Mucosa of descending colon (tissue), 3 donors: ENCODE data around the gene KRT4. TPM values are rescaled to one million over a fixed set of nuclear protein-coding genes. Genes with fewer than 3 reads are reported as not detected.
A peak's percentile ranks its signal among the peaks of the same experiment; 100 is the strongest.

Experiments used
- ATAC-seq: fragments of 200-7000 bp; cut with Tn5 transposase; one replicate; pipeline ENCODE4 v1.9.1; 2020; ENCODE audit warnings: mild to moderate bottlenecking, moderate library complexity
- DNase-seq, 3 donors: peaks; one replicate each; pipeline ENCODE4 v3.0.0-alpha.2; 2020
- H3K36me3 ChIP-seq: fragments of 200-600 bp; one replicate; pipeline ENCODE4 v1.8.0; 2021; ENCODE audit warnings: low read depth, mild to moderate bottlenecking
- H3K4me1 ChIP-seq: fragments of 200-600 bp; one replicate; pipeline ENCODE4 v1.8.0; 2021; ENCODE audit warnings: low read depth, mild to moderate bottlenecking
- H3K4me3 ChIP-seq: fragments of 200-600 bp; one replicate; pipeline ENCODE4 v1.8.0; 2021; ENCODE audit warnings: mild to moderate bottlenecking
- H3K9me3 ChIP-seq: fragments of 200-600 bp; one replicate; pipeline ENCODE4 v1.8.0; 2021; ENCODE audit warnings: mild to moderate bottlenecking
- intact Hi-C, 2 donors: fragments of 100-400 bp; cut with DNase I in 1 of 2; cut with micrococcal nuclease in 1 of 2; formaldehyde crosslinking; loops; one replicate each; pipeline versions ENCODE4 v1.11.0 to v1.11.1; 2022; cut with DNase I, micrococcal nuclease
- total RNA-seq, 3 donors: library from RNA; stranded (reverse); fragmentation: NEBNext Ultra II Directional in 2 of 3; extraction: Animal tissue kit (Norgen Biotek cat#: 25700) in 2 of 3; gene quantifications; one replicate each; pipeline versions ENCODE4 v1.2.1 to v1.2.4, GENCODE V29; 2021 to 2023
- TF ChIP-seq, protein P1 (sequence below): fragments of 200-600 bp; IDR thresholded peaks from one replicate; pipeline ENCODE4 v1.8.0; 2022; ENCODE audit warnings: antibody characterized with exemption, mild to moderate bottlenecking
- donor health status: DM: no; HTN: no; CAD: no; lungs with moderate emphysema.
- donor health status: DM: no; HTN: no; CAD: no.
- donor health status: DM: no; HTN: yes; CAD: no.

KRT4 gene
- total RNA-seq, 3 donors from 2014 or later = not detected

DNA sequence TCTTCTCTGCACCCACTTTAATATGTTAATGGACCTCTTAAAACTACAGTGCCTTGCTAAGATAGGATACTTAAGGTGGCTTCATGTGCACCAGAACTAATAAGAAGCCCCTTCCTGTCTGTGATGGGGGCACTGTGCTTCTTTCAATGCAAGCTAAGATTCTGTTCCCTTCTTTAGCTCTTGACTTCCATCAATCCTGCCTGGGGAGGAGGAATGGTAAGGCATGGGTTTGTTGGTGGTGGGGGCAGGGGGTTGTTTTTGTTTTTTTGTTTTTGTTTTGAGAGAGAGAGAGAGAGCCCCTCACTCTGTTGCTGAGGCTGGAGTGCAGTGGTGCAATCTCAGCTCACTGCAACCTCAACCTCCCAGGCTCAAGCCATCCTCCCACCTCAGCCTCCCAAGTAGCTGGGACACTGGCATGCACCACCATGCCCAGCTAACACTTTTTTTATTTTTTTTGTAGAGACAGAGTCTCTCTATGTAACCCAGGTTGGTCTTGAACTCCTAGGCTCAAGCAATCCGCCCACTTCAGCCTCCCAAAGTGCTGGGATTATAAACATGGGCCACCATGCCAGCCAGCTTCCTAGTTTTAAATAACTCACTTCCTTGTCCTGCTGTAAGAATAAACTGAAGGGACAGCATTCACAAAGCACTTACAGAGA, 13.5 kb downstream of the KRT4 start:
- TF ChIP-seq, protein P1, sequence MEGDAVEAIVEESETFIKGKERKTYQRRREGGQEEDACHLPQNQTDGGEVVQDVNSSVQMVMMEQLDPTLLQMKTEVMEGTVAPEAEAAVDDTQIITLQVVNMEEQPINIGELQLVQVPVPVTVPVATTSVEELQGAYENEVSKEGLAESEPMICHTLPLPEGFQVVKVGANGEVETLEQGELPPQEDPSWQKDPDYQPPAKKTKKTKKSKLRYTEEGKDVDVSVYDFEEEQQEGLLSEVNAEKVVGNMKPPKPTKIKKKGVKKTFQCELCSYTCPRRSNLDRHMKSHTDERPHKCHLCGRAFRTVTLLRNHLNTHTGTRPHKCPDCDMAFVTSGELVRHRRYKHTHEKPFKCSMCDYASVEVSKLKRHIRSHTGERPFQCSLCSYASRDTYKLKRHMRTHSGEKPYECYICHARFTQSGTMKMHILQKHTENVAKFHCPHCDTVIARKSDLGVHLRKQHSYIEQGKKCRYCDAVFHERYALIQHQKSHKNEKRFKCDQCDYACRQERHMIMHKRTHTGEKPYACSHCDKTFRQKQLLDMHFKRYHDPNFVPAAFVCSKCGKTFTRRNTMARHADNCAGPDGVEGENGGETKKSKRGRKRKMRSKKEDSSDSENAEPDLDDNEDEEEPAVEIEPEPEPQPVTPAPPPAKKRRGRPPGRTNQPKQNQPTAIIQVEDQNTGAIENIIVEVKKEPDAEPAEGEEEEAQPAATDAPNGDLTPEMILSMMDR = no peak
- Histone ChIP-seq H3K4me1 (peaks cover 8% of the 10 kb centered on the region), H3K4me3 (no peak overlapping the region), H3K36me3 (no peaks in the 10 kb centered on the region), H3K9me3 (no peaks in the 10 kb centered on the region)
- intact Hi-C loops = no loop called here
- DNase-seq (peak in 1 of 3 donors; percentile 32), ATAC-seq (no peak)

DNA sequence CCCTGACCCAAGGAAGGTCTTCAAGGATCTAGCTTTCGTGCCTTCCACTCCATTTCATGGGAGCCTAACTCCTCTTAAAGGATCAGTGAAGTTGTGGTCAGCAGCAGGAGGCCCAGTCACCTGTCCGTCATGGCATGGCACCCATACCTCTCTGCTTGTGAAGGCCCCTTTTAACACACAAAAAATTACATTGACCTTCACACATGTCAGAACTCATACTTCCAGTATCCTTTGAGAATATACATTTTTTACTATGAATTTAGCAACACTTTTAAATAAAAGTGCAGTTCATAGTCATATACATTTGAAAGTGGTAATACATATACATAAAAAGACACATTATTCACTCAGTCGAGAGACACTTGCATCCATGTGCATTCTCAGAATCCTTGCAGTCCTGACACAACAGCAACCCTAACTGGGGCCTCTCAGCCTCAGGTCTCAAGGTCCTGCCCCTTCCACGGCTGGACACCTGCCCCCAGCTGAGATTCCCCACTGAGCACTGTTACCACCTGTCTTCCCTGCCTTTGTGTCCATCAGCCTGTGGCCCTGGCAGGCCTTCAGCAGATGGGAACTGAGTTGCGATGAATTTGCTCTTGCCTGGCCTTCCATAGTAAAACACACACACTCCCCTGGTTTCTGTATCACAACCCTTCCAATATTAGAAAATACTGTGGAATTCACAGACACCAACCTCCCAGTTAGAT, 14.3 kb downstream of the KRT4 start:
- Histone ChIP-seq H3K9me3 (no peaks in the 10 kb centered on the region), H3K36me3 (no peaks in the 10 kb centered on the region), H3K4me3 (no peak overlapping the region), H3K4me1 (peaks cover 8% of the 10 kb centered on the region)
- intact Hi-C loops = no loop called here
- no peak for ATAC-seq
- no peak for DNase-seq
- TF ChIP-seq, protein P1 = no peak

DNA sequence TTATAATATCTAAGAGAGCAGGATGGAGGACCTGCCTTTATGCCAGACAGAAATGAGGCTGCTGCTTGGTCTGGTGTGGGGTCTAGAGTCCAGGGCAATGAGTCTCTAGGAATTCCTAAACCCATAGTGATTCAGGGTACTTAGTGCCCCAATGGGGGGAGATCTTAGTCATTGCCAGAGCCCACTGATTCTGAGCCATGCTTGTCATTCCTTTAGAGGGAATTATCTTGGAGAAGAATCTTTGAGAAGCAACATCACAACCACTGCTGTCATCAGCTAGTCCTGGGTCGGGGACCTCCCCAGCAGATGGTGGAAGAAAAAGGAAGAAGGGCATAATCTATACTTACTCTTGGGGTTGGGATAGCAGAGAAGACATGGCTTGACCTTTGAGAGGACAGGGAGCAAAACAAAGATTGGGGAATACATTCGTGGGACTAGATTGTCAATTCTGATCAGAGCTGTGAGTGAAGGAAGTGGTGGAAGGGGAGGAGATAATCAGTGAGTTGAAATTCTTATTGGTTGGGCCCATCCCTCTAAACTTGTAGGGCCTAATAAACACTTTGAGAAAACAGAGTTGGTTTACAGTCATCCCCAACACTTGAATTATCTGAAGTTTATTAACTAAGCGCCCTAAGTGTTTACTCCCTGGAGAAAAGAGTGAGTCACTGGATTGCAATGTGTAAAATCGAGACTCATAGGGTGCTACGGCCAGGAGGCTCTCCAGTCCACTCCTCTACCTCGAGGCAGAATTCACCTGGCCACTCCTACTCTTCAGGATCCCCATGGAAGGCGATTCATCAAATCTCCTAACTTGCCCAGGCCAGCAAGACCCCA, 15.0 kb downstream of the KRT4 start:
- Histone ChIP-seq H3K4me1 (peaks cover 8% of the 10 kb centered on the region), H3K9me3 (no peaks in the 10 kb centered on the region), H3K36me3 (no peaks in the 10 kb centered on the region), H3K4me3 (no peak overlapping the region)
- intact Hi-C loops = no loop called here
- TF ChIP-seq, protein P1 = no peak
- DNase-seq = no peak
- ATAC-seq = no peak

DNA sequence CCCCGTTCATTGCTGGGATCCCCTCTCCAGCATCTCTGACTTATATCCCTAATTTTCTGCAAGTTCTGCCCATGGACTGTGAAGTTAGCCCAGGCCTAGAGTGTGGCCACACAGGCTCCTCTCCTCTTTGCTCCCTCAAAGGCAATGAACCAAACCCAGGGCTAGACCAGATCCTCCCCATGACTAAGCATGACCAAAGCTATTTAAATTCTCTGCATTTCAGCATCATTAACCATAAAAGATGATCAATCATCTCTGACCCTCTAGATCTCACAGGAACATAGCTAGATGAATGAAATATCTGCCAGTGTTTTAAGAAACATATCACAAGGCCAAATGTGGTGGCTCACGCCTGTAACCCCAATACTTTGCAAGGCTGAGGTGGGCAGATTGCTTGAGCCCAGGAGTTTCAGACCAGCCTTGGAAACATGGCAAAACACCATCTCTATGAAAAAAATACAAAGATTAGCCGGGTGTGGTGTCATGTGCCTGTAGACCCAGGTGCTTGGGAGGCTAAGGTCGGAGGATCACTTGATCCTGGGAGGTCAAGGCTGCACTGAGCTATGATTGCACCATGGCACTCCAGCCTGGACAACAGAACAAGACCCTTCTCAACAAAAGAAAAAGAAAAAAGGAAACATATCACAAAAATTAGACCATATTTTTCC, 15.8 kb downstream of the KRT4 start:
- ATAC-seq = no peak
- DNase-seq = no peak
- TF ChIP-seq, protein P1 = no peak
- H3K4me1 ChIP-seq = peaks cover 8% of the 10 kb centered on the region
- H3K4me3 ChIP-seq = no peak overlapping the region
- no peaks in the 10 kb centered on the region for H3K9me3 ChIP-seq
- no peaks in the 10 kb centered on the region for H3K36me3 ChIP-seq
- intact Hi-C loops = no loop called here

DNA sequence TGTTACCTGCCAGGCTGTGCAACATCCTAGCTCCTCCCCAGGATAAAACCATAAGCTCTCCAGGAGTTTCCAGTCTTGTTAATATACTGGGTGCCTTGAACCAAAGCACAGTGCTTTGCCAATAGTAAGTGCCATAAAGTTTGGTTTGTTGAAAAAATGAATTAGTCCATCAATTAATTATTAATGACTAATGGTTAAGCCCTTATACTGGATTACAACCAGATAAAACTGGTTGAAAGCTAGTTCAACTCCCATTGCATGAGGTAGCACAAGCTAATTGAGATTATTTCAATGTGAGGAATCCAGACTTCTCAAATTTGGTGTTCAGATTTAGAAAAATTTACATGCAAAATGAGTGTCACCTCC, 16.4 kb downstream of the KRT4 start:
- H3K4me3 ChIP-seq = no peak overlapping the region
- TF ChIP-seq, protein P1 = no peak
- peaks cover 8% of the 10 kb centered on the region for H3K4me1 ChIP-seq
- no peaks in the 10 kb centered on the region for H3K9me3 ChIP-seq
- intact Hi-C loops = no loop called here
- DNase-seq (no peak), ATAC-seq (no peak)
- no peaks in the 10 kb centered on the region for H3K36me3 ChIP-seq
